ENCODE results near the gene LDLRAD3.

- TF ChIP-seq CTCF (IDR thresholded peaks at IDR 0.05 in 2 of 3, conservative IDR thresholded peaks at IDR 0.05 in 1 of 3; ENCODE audit: borderline replicate concordance in 1 of 3, insufficient read depth in 1 of 3, low read depth in 2 of 3, low read length in 2 of 3), result no peak
- TF ChIP-seq POLR2A (IDR thresholded peaks at IDR 0.05; ENCODE audit: borderline replicate concordance, extremely low read depth, insufficient read depth, insufficient read length), result no peak
- TF ChIP-seq TCF7L2 (IDR thresholded peaks at IDR 0.05; ENCODE audit: borderline replicate concordance, extremely low read depth, insufficient read depth, insufficient read length), result no peak
- no peak for TF ChIP-seq RAD21 (IDR thresholded peaks at IDR 0.05; ENCODE audit: low read depth)
- TF ChIP-seq, protein P1, sequence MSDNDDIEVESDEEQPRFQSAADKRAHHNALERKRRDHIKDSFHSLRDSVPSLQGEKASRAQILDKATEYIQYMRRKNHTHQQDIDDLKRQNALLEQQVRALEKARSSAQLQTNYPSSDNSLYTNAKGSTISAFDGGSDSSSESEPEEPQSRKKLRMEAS (IDR thresholded peaks at IDR 0.05), result no peak
- TF ChIP-seq REST (IDR thresholded peaks at IDR 0.05; ENCODE audit: low read depth), result no peak
- TF ChIP-seq EZH2 (IDR thresholded peaks at IDR 0.05), result no peak
- no peak for TF ChIP-seq POLR2AphosphoS5 (IDR thresholded peaks at IDR 0.05; ENCODE audit: low read depth, low read length)
- no peak for TF ChIP-seq ZBTB33 (IDR thresholded peaks at IDR 0.05; ENCODE audit: extremely low read depth, insufficient replicate concordance, low read length)
- TF ChIP-seq SRF (IDR thresholded peaks at IDR 0.05; ENCODE audit: low read depth), result no peak
- TF ChIP-seq CEBPB (IDR thresholded peaks at IDR 0.05; ENCODE audit: low read depth), result no peak
- no peak for TF ChIP-seq ELF1 (IDR thresholded peaks at IDR 0.05; ENCODE audit: borderline replicate concordance, low read depth)
- TF ChIP-seq SIN3A (IDR thresholded peaks at IDR 0.05; ENCODE audit: low read depth), result no peak
- no peak for TF ChIP-seq EZH2phosphoT487 (IDR thresholded peaks at IDR 0.05; ENCODE audit: borderline replicate concordance)
These were observed 133.5 kb downstream of the LDLRAD3 start for GRCh38 chr11:36077368-36077767.
